Cardiac septum (tissue), 1 donor: Measurements from ENCODE around the gene BBS4. TPM values are rescaled to one million over a fixed set of nuclear protein-coding genes. Genes with fewer than 3 reads are reported as not detected.
A peak's percentile ranks its signal among the peaks of the same experiment; 100 is the strongest.
"Not testable (repeated sequence)": the region's sequence is repeated elsewhere in the genome, so short reads cannot be mapped to it uniquely, and the experiment has no call there.

Experiments used
- DNase-seq: peaks from one replicate; pipeline ENCODE4 v3.0.0-alpha.2; 2020; ENCODE audit warnings: low spot score
- intact Hi-C: fragments of 100-400 bp; cut with DNase I; formaldehyde crosslinking; loops from one replicate; pipeline ENCODE4 v1.14.0; 2022
- long read RNA-seq: library from polyadenylated mRNA; unstranded; transcript quantifications from one replicate; pipeline ENCODE4 v2.0.0, GENCODE V29; 2021
- total RNA-seq: library from RNA; stranded (reverse); fragmentation: NEBNext Ultra II Directional; extraction: Animal tissue kit (Norgen Biotek cat#: 25700); gene quantifications from one replicate; pipeline ENCODE4 v1.2.1, GENCODE V29; 2021
- donor health status: DM: no; HTN: no; CAD: no.

Gene BBS4, protein sequence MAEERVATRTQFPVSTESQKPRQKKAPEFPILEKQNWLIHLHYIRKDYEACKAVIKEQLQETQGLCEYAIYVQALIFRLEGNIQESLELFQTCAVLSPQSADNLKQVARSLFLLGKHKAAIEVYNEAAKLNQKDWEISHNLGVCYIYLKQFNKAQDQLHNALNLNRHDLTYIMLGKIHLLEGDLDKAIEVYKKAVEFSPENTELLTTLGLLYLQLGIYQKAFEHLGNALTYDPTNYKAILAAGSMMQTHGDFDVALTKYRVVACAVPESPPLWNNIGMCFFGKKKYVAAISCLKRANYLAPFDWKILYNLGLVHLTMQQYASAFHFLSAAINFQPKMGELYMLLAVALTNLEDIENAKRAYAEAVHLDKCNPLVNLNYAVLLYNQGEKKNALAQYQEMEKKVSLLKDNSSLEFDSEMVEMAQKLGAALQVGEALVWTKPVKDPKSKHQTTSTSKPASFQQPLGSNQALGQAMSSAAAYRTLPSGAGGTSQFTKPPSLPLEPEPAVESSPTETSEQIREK
- 12.1 TPM for total RNA-seq
- long read RNA-seq, transcript BBS4-201 (16 exons, 2,490 nt), result major isoform, 17 of 22 reads
- long read RNA-seq, partial matches to known transcripts, result 1 of 22 reads
- long read RNA-seq, other reads (novel, unspliced or antisense), result 4 of 22 reads

GRCh38 chr15:72685925-72686794, at the start of gene BBS4, which contains the start of gene HIGD2B:
Gene BBS4 (plus strand): TSS chr15:72686207. CDS start chr15:72686228, 21 bp downstream.
Gene HIGD2B (minus strand): TSS chr15:72686182. CDS start chr15:72676374, 9,808 bp downstream.
- peak; percentile 94 for DNase-seq
- intact Hi-C loops, result loop anchor here (10.0 kb wide), 1 partner anchor 211 kb away; the partner anchor contains the start of gene ARIH1

DNA sequence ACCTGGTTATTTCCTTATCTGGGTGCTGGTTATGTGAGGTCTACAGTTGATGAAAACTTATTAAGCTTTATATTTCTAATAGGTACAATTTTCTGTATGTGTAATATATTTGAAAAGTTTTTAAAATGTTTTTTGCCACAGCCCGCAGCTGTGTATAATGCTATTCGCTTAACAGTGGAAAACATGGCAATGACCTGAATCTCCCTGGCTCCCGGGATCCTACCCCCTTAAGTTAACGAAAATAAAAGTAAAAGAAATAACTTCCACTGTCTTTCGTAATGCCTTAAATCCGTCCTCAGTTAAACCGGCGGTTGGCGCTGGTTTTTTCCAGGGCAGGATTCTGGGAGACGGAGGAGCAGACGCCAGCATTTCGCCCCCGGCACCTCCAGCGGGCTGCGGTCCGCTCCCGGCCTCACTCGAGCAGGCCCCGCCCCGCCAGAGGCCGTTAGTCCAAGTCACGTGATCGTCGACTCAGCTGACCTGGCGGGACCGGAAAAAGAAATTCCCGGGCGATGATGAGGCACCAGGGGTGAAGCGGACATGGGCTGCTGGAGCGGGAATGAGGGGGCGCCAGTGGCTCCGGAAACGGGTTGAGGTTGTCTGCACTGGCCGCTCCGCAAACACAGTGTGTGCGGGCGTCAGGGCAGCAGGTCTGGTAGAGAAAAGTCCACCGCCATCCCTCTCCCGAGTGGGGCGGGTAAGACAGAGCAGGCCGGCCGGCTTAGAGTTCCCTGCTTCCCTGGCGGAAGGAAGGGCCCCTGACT, 49.3 kb upstream of the BBS4 start:
- intact Hi-C loops, result not testable (repeated sequence)
- peak; percentile 87 for DNase-seq

GRCh38 chr15:72639759-72640483, 46.1 kb upstream of the BBS4 start:
- DNase-seq, intact Hi-C loops: not testable (repeated sequence)

- intact Hi-C loops, DNase-seq: not testable (repeated sequence)
Measured at GRCh38 chr15:72642271-72642670, 43.7 kb upstream of the BBS4 start.

DNA sequence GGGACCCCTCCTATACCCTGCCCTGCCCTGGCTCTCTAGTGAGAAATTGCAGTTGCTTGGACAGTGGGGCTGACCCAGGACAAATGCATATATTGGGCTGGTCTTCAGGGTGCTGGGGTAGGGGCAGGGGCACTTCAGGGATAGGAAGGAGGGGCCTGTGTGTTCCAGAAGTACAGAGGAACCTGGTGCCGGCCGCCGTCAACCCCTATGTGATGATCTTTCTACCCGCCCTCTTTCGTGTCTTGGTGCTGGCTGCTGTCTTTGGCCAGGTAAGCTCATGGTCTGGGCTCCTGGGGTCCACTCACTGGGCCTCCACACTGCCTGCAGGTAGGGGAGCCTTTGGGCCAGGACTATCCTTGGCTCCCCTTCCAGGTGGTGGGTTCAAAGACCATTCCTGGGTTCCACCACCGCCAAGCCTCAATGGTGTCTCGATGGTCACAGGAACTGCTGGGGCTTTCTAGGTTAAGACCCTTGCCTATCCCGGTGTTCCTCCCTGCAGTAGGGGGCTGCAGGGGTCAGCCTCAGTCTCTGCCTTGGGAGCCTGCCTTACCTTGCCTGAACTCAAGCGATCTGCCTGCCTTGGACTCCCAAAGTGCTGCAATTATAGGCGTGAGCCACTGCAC, 37.3 kb upstream of the BBS4 start:
- intact Hi-C loops, result not testable (repeated sequence)

GRCh38 chr15:72654397-72654796, 31.6 kb upstream of the BBS4 start, which contains the start of gene GOLGA6B:
Gene GOLGA6B (plus strand): TSS chr15:72654697. CDS start chr15:72654738, 41 bp downstream.
- DNase-seq, intact Hi-C loops: not testable (repeated sequence)

More for the DNA sequence above, 37.3 kb upstream of the BBS4 start:
- peak; percentile 39 for DNase-seq

- intact Hi-C loops, DNase-seq: not testable (repeated sequence)
Measured at GRCh38 chr15:72656014-72656413, 30.0 kb upstream of the BBS4 start.

DNA sequence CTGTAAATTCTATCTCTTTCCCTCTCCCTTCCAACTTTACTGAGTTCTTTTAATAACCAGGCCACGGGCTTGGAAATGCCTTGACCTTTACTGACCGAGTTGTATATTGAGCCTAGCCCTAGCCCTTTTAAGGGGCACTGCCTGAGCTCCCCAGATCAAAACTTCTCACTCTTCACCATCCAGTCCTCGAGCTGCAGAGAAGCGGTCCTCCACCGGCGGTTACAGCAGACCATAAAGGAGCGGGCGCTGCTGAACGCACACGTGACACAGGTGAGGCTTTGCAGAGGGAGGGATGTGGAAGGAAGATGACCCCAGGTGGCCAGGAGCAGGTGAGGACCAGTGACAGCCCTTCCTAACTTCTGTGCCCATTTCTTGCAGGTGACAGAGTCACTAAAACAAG, 24.9 kb upstream of the BBS4 start:
- intact Hi-C loops, result not testable (repeated sequence)
- DNase-seq, result peak; percentile 64

- DNase-seq, intact Hi-C loops: not testable (repeated sequence)
Measured at GRCh38 chr15:72663931-72664330, 22.1 kb upstream of the BBS4 start.

DNA sequence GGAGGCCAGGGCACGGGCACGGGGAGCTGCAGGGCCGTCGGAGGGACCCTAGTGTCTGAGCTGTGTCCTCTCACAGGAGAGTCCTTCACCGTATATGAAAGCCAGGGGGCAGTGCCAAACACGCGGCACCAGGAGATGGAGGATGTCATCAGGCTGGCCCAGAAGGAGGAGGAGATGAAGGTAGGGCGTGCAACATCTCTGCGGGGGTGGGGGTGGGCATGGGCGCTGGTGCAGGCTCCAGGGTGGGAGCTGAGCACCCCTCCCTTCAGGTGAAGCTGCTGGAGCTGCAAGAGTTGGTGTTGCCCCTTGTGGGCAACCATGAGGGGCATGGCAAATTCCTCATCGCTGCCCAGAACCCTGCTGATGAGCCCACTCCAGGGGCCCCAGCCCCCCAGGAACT, 20.3 kb upstream of the BBS4 start:
- DNase-seq, intact Hi-C loops: not testable (repeated sequence)

- DNase-seq, intact Hi-C loops: not testable (repeated sequence)
Measured at GRCh38 chr15:72669803-72670202, 16.2 kb upstream of the BBS4 start.

DNA sequence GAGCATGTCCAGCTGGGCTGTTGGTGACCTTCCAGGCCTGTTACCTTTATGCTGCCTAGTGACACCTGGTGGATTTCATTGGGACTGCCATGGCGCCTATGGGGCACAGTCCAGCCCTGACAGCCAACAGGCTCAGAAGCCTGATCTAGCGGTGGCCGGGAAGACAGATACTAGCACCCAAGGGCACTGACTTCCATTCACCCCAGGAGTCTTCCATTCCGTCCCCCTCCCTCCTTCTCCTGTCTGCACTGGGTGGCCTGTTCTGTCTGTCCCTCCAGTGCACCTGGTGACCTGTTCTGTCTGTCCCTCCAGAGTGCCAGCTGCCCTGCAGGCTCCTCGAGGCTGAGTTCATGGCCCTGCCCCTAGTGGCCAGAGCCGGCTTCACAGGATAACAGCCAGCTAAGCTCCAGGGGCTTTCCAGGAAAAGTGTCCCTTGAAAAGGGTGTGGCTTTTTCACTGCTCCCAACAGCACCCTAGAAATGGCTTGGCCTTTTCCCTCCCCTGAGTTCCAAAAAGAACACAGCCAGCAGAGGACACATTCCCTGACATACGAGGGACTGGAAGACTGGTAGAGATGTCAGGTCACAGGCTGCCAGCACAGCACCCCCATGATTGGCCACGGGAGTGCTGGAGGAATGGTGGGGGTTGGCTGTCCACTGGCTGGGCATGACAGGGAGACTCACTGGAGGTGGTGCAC, 15.2 kb upstream of the BBS4 start:
- intact Hi-C loops, result not testable (repeated sequence)
- DNase-seq, result peak; percentile 92

GRCh38 chr15:72671525-72671924, 14.5 kb upstream of the BBS4 start:
- DNase-seq, result no peak
- intact Hi-C loops, result no loop called here

- intact Hi-C loops, result no loop called here
- DNase-seq, result no peak
Measured at GRCh38 chr15:72676838-72677237, 9.2 kb upstream of the BBS4 start.

DNA sequence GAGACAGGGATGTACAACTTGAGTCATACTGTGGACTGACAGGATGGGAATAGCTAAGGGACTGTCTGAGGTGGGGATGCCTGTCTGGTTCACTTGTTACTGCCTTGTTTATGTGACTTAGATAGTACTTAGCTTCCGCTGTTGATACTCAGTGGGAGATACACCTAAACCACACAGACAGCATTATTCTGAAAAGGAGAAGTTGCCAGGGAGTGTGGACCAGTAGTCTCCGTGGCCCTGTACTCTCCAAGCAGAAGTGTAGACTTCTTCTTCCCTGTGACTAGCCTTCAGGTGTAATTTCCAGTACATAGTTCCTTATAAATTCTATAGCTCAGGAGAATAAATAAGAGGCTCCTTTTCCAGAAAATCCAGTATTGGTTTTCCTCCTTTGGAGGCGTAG, 5.1 kb upstream of the BBS4 start:
- intact Hi-C loops, result loop anchor here (10.0 kb wide), 1 partner anchor 206 kb away; the partner anchor contains the start of gene ARIH1
- DNase-seq, result no peak

- intact Hi-C loops, result loop anchor here (10.0 kb wide), 1 partner anchor 208 kb away; the partner anchor contains the start of gene ARIH1
- DNase-seq, result no peak
Measured at GRCh38 chr15:72682772-72683171, 3.2 kb upstream of the BBS4 start.
